ENCODE data around the gene CDK15. TPM values are rescaled to one million over a fixed set of nuclear protein-coding genes. Genes with fewer than 3 reads are reported as not detected.
A peak's percentile ranks its signal among the peaks of the same experiment; 100 is the strongest.

CDK15 gene
- total RNA-seq, 3 donors from 2014 or later (not counting 1 experiment from before 2014, with no cell fraction given): 0.72 to 2.5 TPM; not detected in 1

DNA sequence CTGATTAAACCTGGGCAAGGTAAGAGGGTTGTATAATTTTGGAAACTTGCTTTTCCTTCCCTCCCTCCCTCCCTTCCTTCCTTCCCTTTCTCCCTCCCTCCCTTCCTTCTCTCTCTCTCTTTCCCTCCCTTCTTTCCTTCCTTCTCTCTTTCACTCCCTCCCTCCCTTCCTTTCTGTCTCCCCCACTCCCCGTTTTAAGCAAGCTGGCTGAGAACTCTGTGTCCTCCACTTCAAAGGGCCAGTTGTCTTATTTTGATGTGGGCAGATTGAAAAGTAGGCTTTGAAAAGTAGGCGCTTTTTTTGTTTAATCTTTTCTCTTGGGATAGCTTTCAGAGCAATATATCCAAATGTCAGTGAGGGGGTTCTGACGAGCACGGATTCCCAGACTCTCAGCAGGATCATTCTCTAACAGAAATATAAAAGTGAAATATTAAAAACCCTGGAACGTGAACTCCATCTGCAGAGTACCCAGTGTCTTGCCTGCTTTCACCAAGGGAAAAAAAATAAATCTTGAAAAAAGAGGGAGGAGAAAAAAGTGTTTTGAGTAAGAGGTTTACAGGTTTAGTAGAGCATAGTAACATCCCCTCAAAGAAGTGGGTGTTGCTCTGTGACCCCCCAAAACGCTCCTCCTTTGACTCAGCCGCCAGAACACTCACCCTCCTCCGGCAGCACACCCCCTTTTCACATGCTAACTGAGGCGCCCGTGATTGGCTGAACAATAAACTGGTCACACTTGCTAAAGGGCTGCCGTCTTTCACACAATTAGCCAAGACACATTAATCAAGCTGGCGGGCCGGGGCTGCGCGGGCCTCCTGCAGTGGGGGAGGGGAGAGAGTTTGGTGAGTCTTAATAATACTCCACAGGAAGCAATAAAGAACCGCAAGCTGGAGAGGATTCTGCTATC lies 52.2 kb downstream of the CDK15 start:
- Histone ChIP-seq H3K4me1 (ENCODE audit: control insufficient read depth, insufficient read depth, low read length) (no peaks in the 10 kb centered on the region), H3K36me3 (ENCODE audit: control insufficient read depth, insufficient read depth, low read length) (no peaks in the 10 kb centered on the region), H3K9me3 (ENCODE audit: control insufficient read depth, insufficient read depth, low read length) (no peaks in the 10 kb centered on the region), H3K27ac (ENCODE audit: low read length) (no peak overlapping the region), H3K4me3 (ENCODE audit: low read length) (no peak overlapping the region), H3K27me3 (ENCODE audit: control insufficient read depth, insufficient read depth, low read length) (peaks cover 4% of the 10 kb centered on the region)
- intact Hi-C loops (cut with micrococcal nuclease): no loop called here
- H3K27ac Mint-ChIP-seq: no peak overlapping the region
- no peaks in the 10 kb centered on the region for H3K36me3 Mint-ChIP-seq
- TF ChIP-seq, protein P1, sequence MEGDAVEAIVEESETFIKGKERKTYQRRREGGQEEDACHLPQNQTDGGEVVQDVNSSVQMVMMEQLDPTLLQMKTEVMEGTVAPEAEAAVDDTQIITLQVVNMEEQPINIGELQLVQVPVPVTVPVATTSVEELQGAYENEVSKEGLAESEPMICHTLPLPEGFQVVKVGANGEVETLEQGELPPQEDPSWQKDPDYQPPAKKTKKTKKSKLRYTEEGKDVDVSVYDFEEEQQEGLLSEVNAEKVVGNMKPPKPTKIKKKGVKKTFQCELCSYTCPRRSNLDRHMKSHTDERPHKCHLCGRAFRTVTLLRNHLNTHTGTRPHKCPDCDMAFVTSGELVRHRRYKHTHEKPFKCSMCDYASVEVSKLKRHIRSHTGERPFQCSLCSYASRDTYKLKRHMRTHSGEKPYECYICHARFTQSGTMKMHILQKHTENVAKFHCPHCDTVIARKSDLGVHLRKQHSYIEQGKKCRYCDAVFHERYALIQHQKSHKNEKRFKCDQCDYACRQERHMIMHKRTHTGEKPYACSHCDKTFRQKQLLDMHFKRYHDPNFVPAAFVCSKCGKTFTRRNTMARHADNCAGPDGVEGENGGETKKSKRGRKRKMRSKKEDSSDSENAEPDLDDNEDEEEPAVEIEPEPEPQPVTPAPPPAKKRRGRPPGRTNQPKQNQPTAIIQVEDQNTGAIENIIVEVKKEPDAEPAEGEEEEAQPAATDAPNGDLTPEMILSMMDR (IDR thresholded peaks at IDR 0.05): no peak
- peaks cover 19 to 20% of the 10 kb centered on the region in 2 donors for H3K27me3 Mint-ChIP-seq (ENCODE audit: low read depth in 2 of 2)
- ATAC-seq (peak in 1 of 3 donors; percentile 47), DNase-seq (peak in 1 of 2 donors; percentile 11)
- no peak overlapping the region for H3K4me3 Mint-ChIP-seq
- 1% methylated on average over 15 of the region's 16 CpGs for WGBS (ENCODE audit: insufficient coverage)
- peaks cover 6 to 12% of the 10 kb centered on the region in 2 donors for H3K4me1 Mint-ChIP-seq
- no peaks in the 10 kb centered on the region for H3K9me3 Mint-ChIP-seq

DNA sequence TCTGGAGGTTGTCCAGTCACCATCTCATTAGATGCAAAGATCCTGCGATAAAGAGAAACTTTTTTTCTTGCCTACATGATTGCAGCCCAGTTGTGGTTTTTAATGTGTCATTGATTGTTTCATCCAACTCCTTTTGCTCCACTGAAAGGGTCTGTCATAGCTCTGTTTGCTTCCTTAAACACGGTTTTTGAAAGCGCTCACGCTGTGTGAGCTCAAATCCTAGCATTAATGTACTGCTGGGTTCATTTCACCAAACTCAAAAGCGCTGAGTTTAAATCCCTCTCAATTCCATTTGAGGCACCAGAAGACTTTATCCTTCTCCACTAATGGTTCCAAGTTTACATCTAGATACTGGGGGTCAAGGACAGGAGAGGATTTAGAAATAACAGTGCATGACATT lies 53.6 kb downstream of the CDK15 start:
- Mint-ChIP-seq H3K9me3 (no peaks in the 10 kb centered on the region), H3K4me3 (no peak overlapping the region), H3K4me1 (peaks cover 6 to 12% of the 10 kb centered on the region in 2 donors), H3K27me3 (ENCODE audit: low read depth in 2 of 2) (peaks cover 19 to 25% of the 10 kb centered on the region in 2 donors), H3K27ac (no peak overlapping the region), H3K36me3 (no peaks in the 10 kb centered on the region)
- Histone ChIP-seq H3K9me3 (ENCODE audit: control insufficient read depth, insufficient read depth, low read length) (no peaks in the 10 kb centered on the region), H3K27ac (ENCODE audit: low read length) (no peak overlapping the region), H3K4me3 (ENCODE audit: low read length) (no peak overlapping the region), H3K4me1 (ENCODE audit: control insufficient read depth, insufficient read depth, low read length) (no peaks in the 10 kb centered on the region), H3K36me3 (ENCODE audit: control insufficient read depth, insufficient read depth, low read length) (no peaks in the 10 kb centered on the region), H3K27me3 (ENCODE audit: control insufficient read depth, insufficient read depth, low read length) (peaks cover 4% of the 10 kb centered on the region)
- DNase-seq: no peak
- no peak for ATAC-seq
- WGBS (ENCODE audit: insufficient coverage): 94% methylated on average over 5 of the region's 5 CpGs
- intact Hi-C loops (cut with micrococcal nuclease): loop anchor here (1.0 kb wide), 1 partner anchor 318 kb away; no protein-coding TSS in a partner anchor
- TF ChIP-seq, protein P1 (IDR thresholded peaks at IDR 0.05): no peak

DNA sequence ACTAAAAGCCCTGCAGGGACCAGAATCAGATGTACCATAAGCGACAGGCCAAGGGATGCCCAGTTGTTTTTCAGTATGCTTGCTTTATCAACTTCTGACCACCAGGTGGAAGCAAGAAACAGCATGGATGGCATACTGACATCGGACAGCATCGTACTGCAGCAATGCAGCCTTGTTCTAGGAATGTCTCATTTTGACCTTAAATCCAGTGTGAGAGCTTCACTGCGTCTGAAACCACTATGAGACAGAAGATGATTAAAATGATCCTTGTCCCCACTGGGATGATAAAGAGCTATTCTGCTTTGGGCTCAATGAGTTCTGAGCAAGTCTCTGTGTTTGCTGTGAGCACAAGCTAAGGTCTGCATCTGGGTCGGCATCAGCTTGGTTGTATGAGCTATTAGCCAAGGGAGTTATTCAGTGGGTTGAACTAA lies 54.3 kb downstream of the CDK15 start:
- WGBS (ENCODE audit: insufficient coverage): 22% methylated on average over 5 of the region's 5 CpGs
- Mint-ChIP-seq H3K4me3 (no peak overlapping the region), H3K27me3 (ENCODE audit: low read depth in 2 of 2) (peaks cover 19 to 25% of the 10 kb centered on the region in 2 donors), H3K36me3 (no peaks in the 10 kb centered on the region), H3K4me1 (peaks cover 6 to 12% of the 10 kb centered on the region in 2 donors), H3K27ac (no peak overlapping the region), H3K9me3 (no peaks in the 10 kb centered on the region)
- Histone ChIP-seq H3K4me3 (ENCODE audit: low read length) (no peak overlapping the region), H3K27ac (ENCODE audit: low read length) (no peak overlapping the region), H3K4me1 (ENCODE audit: control insufficient read depth, insufficient read depth, low read length) (no peaks in the 10 kb centered on the region), H3K36me3 (ENCODE audit: control insufficient read depth, insufficient read depth, low read length) (no peaks in the 10 kb centered on the region), H3K9me3 (ENCODE audit: control insufficient read depth, insufficient read depth, low read length) (no peaks in the 10 kb centered on the region), H3K27me3 (ENCODE audit: control insufficient read depth, insufficient read depth, low read length) (peaks cover 4% of the 10 kb centered on the region)
- TF ChIP-seq, protein P1 (IDR thresholded peaks at IDR 0.05): peak; percentile 69
- intact Hi-C loops (cut with micrococcal nuclease): loop anchor here (1.0 kb wide), 1 partner anchor 318 kb away; no protein-coding TSS in a partner anchor
- ATAC-seq: peak; percentile 64 to 80 (median 73)
- peak in 1 of 2 donors; percentile 75 for DNase-seq

Data from natural killer cell (primary cell).